Esophagus muscularis mucosa (tissue), 3 donors: Measurements from ENCODE around the gene PTPRD.

Experiments
- CTCF ChIP-seq, 3 experiments: fragments of 200-600 bp in 2 of 3; fragments of 450-650 bp in 1 of 3; sonication (generic) in 2 of 3; IDR thresholded peaks; one replicate each; pipeline ENCODE4 v1.5.1; 2017 to 2019; ENCODE audit warnings: antibody characterized with exemption in 3 of 3, mild to moderate bottlenecking in 2 of 3, moderate library complexity in 1 of 3
- POLR2A ChIP-seq: fragments of 450-650 bp; IDR thresholded peaks from one replicate; pipeline ENCODE4 v1.6.1; 2017; ENCODE audit warnings: antibody characterized with exemption, moderate library complexity, mild to moderate bottlenecking, low read depth
- POLR2AphosphoS5 ChIP-seq, 2 donors: sonication (generic); formaldehyde crosslinking; IDR thresholded peaks; one replicate each; pipeline ENCODE4 v1.6.1; 2017; ENCODE audit warnings: antibody characterized with exemption in 2 of 2

- TF ChIP-seq CTCF (IDR thresholded peaks at IDR 0.05), result no peak
- no peak for TF ChIP-seq POLR2A
- TF ChIP-seq POLR2AphosphoS5 (IDR thresholded peaks at IDR 0.05), result no peak
Observed at GRCh38 chr9:8604201-8604600, 2008.6 kb downstream of the PTPRD start.
